LoVo (cell line): Measurements from ENCODE around the gene NXPE1.

Experiments used
- DNase-seq: peaks from one replicate; pipeline ENCODE4 v3.0.0-alpha.2; 2016; ENCODE audit warnings: low spot score

NXPE1 gene

DNA sequence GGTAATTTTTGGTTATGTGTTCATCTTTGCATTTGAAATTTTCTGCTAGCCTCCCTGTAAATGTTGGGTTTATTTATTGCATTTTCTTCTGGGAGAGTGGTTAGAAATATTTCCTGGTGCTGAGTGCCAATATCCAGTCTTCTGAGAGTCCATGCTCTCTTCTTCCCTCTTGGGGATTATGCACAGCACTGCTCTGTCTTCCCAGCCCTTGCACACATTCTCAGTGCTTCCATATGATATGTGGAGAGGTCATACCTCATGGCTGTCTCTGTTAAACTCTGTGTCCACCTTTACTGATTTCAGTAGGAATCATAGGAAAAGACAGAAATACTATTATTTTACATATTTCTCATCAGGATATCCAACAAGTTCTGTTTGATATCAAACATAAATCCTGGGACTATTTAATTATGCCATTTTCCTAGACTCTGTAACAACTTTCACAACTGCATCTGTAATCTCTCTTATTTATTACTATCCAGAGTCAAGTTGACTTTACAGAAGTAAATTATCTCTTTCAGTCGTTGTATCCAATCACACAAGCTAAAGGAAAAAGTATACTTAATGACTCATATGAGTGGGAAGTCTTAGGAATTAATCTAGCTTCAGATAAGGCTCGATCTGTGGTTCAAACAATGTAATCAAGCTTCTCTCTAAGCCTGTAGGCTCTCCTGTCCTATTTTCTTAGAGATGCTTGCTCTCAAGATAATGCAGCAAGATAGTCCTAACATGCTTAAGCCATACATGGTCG is 2.7 kb upstream of the NXPE1 start:
- DNase-seq = peak; percentile 31

DNA sequence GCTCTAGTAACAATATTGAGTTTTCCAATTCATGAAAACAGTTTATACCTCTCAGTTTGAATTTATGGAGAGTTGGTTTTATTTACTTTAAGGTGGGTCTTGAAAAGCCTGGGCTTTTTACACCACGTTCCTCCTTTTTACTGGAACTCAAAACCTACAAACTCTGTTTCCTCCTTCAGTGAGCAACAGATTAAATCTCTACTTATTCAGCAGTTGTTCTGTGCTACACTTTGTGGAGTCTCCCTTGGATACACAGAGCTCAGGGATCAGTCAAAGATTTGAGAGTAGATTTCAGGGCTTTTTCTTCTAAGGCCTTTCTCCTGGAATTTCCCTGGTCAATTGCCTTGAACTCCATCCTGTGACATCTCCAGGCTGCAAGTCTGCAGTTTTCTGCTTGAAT is 3.5 kb downstream of the NXPE1 start:
- no peak for DNase-seq

DNA sequence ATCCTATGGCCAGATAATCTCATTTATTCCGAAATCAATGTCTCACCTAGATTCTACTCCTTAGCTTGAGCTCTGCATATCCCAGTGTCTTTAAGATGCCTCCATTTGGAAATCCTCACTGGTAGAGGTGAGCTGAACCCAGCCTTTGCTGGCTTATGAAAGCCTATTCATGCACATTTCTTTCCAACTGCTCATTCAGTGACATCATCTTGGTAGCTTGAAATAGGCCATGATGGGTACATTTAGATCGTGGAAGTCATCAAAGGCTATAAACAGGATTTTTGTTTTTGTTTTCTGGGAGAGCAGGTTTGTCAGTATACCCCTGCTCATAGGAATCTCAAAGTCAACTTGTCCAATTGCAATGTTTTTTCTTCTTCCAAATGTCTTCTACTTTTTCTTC is 6.0 kb downstream of the NXPE1 start:
- no peak for DNase-seq

DNA sequence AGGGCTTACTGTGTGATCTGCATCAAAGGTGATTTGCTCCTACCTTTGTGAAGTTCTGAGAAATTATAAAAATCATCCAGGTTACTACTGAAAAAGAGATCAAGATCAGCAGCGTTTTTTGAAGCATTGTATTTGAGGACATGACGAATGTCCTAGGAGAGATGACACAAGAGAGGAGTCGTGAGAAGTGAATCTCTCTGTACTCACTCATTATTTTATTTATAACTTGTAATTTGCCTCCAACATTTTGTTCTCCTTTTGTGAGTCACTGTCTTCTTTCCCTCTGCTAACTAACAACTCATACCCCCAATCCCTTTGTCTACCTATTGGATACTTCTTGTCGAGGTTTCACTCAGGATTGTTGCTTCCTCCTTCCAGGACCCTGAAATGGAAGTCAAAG is 8.6 kb downstream of the NXPE1 start:
- no peak for DNase-seq

DNA sequence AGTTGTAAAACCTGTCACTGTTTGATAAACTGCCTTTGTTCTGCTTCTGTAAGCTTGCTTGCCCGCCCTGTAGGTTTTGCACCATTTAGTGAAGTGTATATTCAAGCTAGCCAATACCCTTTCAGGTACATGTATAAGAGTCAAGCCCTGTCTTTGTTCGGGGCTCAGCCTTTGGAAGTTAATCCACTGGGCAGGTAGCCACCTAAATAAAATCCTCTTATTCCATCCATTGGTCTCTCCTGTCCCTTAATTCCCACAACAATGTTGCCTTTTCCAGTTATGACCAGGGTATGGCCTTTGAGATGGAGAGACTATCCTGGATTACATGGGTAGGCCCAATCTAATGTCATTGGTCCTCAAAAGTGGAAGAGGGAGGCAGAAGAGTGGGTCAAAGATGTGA is 34.0 kb downstream of the NXPE1 start:
- no peak for DNase-seq

DNA sequence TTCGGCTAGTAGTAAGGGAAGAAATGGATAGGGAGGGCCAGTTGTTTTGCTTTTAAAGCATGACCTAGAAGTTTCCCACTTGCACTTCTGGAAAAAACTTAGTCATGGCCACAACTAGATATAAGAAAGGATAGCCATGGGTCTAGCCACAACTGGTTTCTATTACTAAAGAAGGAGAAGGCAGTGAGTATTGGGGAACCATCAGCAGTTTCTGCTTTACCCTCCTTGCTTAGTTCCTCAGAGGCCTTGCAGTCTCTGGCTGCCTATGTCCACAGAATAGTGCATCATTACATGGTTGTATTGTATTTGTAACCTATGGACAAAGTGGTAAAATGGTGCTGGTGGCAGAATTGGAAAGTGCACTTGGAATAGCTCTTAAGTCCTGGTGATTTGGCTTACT is 35.6 kb downstream of the NXPE1 start:
- no peak for DNase-seq

DNA sequence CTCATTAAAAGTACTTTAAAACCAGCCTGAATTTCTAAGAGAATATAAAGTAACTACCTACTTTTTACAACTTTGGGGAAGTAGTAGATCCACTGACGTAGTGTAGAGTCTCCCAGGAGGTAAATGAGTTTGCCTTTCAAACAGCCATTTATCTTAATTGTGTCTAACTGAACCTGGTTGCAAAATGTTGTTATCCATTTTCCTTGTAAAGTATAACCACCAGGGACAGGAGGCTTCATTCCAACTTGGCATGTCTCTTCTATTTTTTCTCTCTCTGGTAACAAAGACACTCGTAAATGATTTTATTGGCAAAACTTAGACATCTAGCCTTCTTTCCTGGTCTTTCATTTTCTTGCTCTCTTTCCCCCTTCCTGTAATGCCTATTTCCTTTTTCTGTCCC is 36.9 kb downstream of the NXPE1 start:
- peak; percentile 8 for DNase-seq

DNA sequence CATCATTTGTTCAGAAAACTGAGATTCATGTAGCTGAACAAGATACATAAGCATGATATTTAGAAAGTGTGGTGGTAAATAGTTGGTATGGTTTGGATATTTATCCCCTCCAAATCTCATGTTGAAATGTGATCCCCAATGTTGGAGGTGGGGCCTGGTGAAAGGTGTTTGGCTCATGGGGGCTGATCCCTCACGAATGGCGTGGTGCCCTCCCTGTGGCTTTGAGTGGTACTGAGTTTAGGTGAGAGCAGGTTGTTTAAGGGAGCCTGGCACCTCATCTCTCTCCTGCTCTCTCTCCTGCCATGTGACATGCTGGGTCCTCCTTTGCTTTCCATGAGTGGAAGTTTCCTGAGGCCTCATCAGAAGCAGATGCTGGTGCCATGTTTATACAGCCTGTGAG is 48.1 kb downstream of the NXPE1 start:
- DNase-seq = no peak

DNA sequence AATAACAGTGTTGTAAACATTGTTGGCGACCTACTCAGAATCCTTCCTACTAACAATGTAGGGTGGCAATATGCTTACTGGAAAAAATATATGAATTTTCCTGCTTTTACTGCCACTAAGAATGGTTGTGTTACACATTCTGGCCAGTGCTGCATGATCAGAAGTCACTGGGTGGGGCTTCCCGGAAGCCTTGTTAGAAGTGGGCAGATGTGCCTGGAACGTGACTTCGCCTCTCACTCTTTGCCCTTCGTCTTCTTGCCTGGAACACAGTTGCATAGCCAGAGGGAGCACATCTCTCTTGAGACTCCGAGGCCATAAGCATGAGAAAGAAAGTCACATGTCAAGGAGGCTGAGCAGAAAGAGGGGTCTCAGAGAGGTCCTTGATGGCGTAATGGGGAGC is 48.6 kb downstream of the NXPE1 start:
- DNase-seq = no peak

DNA sequence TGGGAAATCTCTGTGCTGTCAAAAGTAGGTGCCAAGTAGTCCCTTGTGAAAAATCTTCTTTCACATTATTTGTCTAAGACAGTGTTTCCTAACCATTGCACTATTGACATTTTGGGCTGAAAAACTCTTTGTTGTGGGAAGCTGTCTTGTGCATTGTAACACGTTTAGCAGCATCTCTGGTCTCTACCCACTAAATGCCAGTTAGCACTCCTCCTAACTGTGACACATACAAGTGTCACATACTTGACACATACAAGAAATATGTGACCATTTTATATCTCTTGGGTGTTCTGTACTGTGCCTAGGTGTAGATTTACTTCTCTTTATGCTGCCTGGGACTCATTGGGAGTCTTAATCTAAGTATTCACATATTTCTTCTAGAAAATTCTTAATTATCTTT is 57.8 kb downstream of the NXPE1 start:
- no peak for DNase-seq

DNA sequence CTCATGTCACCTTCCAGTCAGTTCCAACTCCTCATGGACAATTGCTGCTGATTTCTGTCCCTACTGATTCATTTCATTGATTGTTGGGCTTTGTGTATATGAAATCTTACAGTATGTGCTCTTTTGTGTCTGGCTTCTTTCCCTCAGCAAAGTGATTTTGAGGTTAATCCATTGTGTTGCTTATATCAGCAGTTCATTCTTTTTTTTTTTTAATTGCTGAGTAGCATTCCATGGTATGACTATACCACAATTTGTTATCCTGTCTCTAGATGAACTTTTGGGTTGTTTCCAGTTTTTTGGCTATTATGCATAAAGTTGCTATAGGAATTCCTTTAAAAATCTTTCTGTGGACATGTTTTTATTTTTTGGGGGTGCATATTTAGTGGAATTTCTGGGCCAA is 59.9 kb downstream of the NXPE1 start:
- DNase-seq = no peak

DNA sequence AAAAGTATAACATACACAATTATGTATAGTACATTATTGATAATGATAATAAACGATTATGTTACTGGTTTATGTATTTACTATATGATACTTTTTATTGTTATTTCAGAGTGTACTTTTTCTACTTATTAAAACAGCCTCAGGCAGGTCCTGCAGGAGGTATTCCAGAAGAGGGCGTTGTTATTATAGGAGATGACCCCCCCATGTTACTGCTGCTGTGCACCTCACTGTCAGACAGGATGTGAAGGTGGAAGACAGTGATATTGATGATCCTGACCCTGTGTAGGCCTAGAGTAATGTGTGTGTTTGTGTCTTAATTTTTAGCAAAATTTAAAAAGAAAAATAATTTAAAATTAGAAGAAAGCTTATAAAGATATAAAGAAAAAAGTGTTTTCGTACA is 62.8 kb downstream of the NXPE1 start:
- no peak for DNase-seq

DNA sequence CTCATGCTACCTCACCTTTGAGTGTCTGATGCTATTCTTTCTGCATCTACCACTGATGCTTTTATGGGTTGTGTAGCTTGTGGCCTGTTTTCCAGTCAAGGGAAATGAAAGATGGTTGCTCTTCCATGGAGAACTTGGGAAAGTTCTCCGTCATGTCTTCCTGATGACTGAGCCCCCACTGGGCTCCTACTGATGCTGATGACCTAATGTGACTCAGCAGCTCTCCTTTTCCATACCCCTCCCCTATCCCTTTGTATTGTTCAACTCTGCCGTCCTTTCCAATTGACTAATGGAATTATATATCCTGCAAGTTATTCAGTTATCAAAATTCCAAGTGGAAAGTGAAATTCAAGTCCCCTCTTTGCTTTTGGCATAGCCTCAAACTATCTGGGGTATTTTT is 75.8 kb downstream of the NXPE1 start:
- DNase-seq = no peak

DNA sequence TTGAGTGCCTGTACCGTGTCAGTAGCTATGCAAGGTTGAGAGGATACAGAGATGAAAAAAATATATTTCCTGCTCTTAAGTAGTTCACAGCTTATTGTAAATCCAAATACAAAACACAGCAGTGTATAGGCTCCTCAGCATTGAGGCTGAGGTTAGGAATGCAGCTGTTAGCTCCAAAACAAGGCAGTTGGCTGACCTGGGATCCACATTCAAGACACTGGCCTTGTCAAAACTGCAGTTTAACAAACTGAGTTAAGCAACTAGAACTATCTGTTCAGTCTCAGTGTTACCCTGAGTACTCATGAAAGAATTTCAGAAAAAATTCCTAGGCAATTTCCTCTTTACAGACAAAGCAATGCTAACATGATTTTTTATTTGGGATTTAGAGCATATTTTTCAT is 77.6 kb downstream of the NXPE1 start:
- DNase-seq = no peak

DNA sequence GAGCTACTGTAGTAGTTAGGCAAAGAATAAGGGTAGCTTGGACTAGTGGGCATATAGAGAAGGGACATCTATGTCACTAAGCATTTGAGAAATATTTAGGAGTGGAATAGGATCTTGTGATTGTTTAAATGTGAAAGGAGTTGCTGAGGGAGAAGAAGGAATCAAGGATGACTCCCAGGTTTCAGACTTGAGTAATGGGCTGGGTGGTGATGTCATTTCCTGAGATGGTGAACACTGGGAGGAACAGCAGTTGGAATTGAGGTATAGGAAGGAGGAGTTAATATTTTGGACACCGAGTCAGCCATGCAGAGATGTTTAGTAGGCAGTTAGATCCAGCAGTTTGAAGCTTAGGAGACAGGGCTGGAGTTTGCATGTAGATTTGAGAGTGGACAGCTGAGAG is 80.3 kb downstream of the NXPE1 start:
- no peak for DNase-seq

DNA sequence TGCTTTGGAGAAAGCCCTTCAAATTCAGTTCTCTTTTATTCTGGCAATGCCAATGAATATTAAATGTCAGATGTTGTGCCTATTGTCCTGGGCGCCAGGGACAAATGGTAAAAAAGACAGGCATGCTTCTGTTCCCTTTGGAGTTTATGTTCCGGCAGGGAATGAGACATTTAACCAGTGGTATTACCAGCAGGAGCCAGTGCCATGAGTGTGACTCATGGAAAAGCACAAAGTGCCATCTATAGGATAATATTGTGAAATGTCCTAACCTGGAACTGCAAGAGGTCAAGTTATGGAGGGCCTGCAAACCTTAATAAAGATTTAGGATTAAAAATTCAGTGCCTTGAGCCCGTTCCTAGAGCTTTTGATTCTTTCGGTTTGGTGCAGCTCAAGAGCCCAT is 80.9 kb downstream of the NXPE1 start:
- DNase-seq = no peak

DNA sequence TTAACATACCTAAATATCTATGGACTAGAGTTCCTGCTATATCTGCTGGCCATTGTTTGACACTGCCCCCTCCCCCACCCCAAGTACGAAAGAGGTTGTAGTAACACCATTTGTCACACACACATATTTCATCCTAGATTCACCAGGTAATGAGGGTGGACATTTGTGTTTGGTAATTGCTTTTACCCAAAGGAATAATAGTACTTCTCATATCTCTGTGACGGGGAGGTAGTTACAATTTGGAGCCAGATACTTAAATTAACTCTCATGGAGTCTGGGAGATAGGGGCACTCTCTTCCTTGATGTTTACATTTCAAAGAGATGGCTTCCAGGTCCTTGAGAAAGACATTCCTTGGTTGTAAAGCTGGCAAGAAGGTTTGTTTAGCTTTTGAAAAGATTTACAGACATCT is 81.7 kb downstream of the NXPE1 start:
- DNase-seq = no peak

DNA sequence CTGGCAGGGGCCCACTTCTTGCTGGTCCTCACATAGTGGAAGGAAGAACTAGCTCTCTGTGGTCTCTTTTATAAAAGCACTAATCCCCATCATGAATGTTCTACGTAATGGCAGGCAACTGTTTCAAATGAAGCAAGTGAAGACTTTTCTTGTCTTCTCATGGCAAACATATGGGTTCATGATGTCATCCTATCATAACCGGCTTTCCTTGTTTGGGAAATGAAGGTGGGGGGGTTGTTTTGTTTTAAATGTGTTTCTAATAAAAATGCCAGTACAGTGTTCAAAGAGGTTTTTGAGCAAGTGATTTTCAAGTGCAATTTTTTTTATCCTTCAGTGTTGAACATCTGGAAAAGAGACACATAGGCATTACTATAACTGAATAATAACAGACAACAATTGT is 87.0 kb downstream of the NXPE1 start:
- no peak for DNase-seq
